Nephron (organoid): ENCODE results near the gene CDH23.
A peak's percentile ranks its signal among the peaks of the same experiment; 100 is the strongest.

Source experiments
- H3K27ac Mint-ChIP-seq, 3 experiments: 2 replicates each; pipeline ENCODE4 v1.8.0; 2020; ENCODE audit warnings: mixed read lengths in 3 of 3, mild to moderate bottlenecking in 2 of 3, moderate library complexity in 1 of 3
- H3K27me3 Mint-ChIP-seq: 2 replicates; pipeline ENCODE4 v1.8.0; 2021; ENCODE audit warnings: low read depth, mild to moderate bottlenecking, moderate library complexity, mixed read lengths
- H3K36me3 Mint-ChIP-seq: 2 replicates; pipeline ENCODE4 v1.8.0; 2020; ENCODE audit warnings: low read depth, mixed read lengths
- H3K4me1 Mint-ChIP-seq: 2 replicates; pipeline ENCODE4 v1.8.0; 2020; ENCODE audit warnings: mixed read lengths
- H3K4me3 Mint-ChIP-seq, 3 experiments: 2 replicates each; pipeline ENCODE4 v1.8.0; 2020; ENCODE audit warnings: mild to moderate bottlenecking in 3 of 3, mixed read lengths in 3 of 3, moderate library complexity in 2 of 3
- H3K9me3 Mint-ChIP-seq: 2 replicates; pipeline ENCODE4 v1.8.0; 2020; ENCODE audit warnings: mixed read lengths
- CTCF ChIP-seq, 3 experiments: fragments of 200-600 bp; sonication (generic); IDR thresholded peaks; one replicate each; pipeline ENCODE4 v1.5.0; 2021; ENCODE audit warnings: antibody characterized with exemption in 3 of 3; ENCODE audit not compliant: unreplicated experiment in 3 of 3

CDH23 gene

GRCh38 chr10:71607082-71607443 lies 210.3 kb downstream of the CDH23 start:
- H3K27me3 Mint-ChIP-seq: peaks cover 42% of the 10 kb centered on the region
- no peaks in the 10 kb centered on the region for H3K36me3 Mint-ChIP-seq

GRCh38 chr10:71608819-71609768 lies 212.4 kb downstream of the CDH23 start:
- peak overlapping the region in 1 of 3 experiments; percentile 46 for H3K27ac Mint-ChIP-seq
- peaks cover 22% of the 10 kb centered on the region for H3K4me1 Mint-ChIP-seq
- peak; percentile 78 to 81 (median 78) for TF ChIP-seq CTCF (IDR thresholded peaks at IDR 0.05; ENCODE audit: unreplicated experiment in 3 of 3)
- no peaks in the 10 kb centered on the region for H3K36me3 Mint-ChIP-seq
- peaks cover 45% of the 10 kb centered on the region for H3K27me3 Mint-ChIP-seq
- H3K9me3 Mint-ChIP-seq: no peaks in the 10 kb centered on the region
- no peak overlapping the region for H3K4me3 Mint-ChIP-seq

More at GRCh38 chr10:71607082-71607443, 210.3 kb downstream of the CDH23 start:
- Mint-ChIP-seq H3K27ac (no peak overlapping the region), H3K4me1 (peaks cover 22% of the 10 kb centered on the region), H3K4me3 (no peak overlapping the region), H3K9me3 (no peaks in the 10 kb centered on the region)
- no peak for TF ChIP-seq CTCF (IDR thresholded peaks at IDR 0.05; ENCODE audit: unreplicated experiment in 3 of 3)

GRCh38 chr10:71610651-71611050 lies 213.9 kb downstream of the CDH23 start:
- Mint-ChIP-seq H3K27ac (peak overlapping the region in 1 of 3 experiments; percentile 29), H3K27me3 (peaks cover 38% of the 10 kb centered on the region), H3K9me3 (no peaks in the 10 kb centered on the region), H3K4me1 (peaks cover 14% of the 10 kb centered on the region), H3K36me3 (no peaks in the 10 kb centered on the region), H3K4me3 (no peak overlapping the region)
- TF ChIP-seq CTCF (IDR thresholded peaks at IDR 0.05; ENCODE audit: unreplicated experiment in 3 of 3): no peak

GRCh38 chr10:71611131-71611530 lies 214.4 kb downstream of the CDH23 start:
- no peaks in the 10 kb centered on the region for H3K36me3 Mint-ChIP-seq
- TF ChIP-seq CTCF (IDR thresholded peaks at IDR 0.05; ENCODE audit: unreplicated experiment in 3 of 3): no peak
- peaks cover 14% of the 10 kb centered on the region for H3K4me1 Mint-ChIP-seq
- no peaks in the 10 kb centered on the region for H3K9me3 Mint-ChIP-seq
- H3K4me3 Mint-ChIP-seq: no peak overlapping the region
- peaks cover 38% of the 10 kb centered on the region for H3K27me3 Mint-ChIP-seq
- peak overlapping the region in 1 of 3 experiments; percentile 29 for H3K27ac Mint-ChIP-seq

- Mint-ChIP-seq H3K9me3 (no peaks in the 10 kb centered on the region), H3K27me3 (peaks cover 33% of the 10 kb centered on the region), H3K27ac (no peak overlapping the region), H3K36me3 (no peaks in the 10 kb centered on the region), H3K4me3 (no peak overlapping the region), H3K4me1 (peaks cover 9% of the 10 kb centered on the region)
- no peak for TF ChIP-seq CTCF (IDR thresholded peaks at IDR 0.05; ENCODE audit: unreplicated experiment in 3 of 3)
Observed at GRCh38 chr10:71611709-71612422, 215.1 kb downstream of the CDH23 start.
